Stimulated activated CD8-positive, alpha-beta memory T cell treated with anti-CD3 and anti-CD28 coated beads, Interleukin-4, amount 100 ng/mL, for 24 hours (primary cell): ENCODE data around the gene C1QTNF6.
A peak's percentile ranks its signal among the peaks of the same experiment; 100 is the strongest.

Experiments
- DNase-seq: peaks from one replicate; pipeline ENCODE4 v3.0.0-alpha.2; 2020; ENCODE audit warnings: low read depth

C1QTNF6 gene

DNA sequence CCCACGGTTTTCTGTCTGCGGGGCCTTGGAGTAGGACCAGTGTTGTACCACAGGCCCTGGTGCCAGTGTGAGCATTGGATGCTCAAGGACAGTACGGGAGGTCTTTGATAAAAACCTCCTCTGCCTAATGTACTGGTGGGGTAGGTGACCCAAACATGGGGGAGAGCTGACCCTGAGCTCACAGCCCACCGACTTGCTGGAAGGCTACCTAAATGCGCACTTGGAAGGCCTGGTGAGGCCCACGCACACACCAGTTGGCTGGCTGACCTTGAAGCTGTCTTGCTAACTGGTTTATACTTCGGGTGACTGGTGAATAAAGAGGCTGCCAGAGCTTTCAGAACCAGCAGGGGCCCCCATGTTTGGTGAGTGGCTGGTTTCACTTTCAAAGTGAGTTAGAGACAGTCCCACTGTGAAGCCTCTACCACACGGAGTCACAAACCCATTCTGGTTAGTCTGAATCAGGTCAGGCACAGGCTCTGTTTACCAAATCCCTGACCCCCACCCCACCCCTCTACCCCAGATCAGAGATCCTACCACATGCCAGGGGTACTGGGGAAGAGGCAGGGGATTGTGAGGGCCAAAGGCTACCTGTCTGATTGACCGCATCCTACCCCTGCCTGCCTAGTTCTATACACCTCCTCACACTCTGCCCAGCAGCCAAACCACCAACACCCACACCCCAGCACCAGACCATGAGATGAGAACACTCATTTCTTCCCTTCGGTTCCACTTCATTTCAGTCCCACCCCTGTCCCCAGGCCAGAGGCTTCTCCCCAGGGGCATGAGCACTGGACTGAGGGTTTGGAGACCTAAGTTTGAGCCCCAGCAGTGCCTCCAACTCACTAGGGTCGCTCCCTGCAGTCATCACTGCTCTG is 25.6 kb downstream of the C1QTNF6 start:
- DNase-seq: peak; percentile 68

DNA sequence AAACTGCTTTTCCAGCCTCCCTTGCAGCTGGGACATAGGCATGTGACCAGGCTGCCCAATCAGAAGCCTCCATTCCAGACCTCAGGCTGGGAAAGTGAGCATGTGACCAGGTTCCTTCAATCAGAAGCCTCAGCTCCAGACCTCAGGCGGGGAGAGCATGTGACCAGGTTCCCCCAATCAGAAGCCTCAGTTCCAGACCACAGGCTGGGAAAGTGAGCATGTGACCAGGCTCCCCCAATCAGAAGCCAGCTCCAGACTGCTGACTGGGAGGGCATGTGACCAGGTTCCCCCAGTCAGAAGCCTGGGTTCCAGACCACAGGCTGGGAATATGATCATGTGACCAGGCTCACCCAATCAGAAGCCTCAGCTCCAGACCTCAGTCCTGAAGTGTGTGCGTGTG is 26.6 kb downstream of the C1QTNF6 start:
- DNase-seq: no peak

DNA sequence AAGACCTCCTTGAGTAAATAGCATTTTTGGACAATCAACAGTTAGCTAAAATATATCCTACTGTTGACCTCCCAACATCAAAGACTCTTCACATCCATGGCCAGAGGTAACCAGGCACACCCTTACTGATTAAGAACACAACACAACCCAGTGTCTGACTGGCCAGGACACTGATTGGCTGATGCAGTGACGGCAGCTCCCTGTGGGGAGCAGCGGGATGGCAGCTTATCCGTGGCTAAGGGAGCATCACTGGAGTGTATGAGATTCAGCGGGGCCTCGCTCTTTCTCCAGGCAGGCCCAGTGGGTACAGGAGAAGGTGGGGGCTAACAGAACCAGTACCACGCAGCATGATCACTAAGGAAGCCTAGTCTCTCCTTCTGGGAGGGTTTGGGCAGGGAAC is 28.0 kb downstream of the C1QTNF6 start:
- no peak for DNase-seq

DNA sequence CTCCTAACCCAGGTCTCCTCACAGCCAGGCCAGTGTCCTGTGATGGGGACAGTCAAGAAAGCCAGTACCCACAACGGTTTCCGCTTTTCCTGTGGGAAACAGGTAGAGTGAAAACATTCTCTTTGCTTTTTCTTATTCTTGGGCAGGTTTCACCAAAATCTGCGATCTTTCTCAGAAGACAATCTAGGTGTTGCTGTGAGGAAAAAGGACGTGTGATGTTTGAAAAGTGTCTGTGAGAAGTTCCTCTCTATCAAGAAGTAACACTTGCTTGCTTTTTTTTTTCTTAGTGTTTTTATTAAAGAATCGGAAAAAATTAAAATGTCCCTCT is 29.1 kb downstream of the C1QTNF6 start:
- no peak for DNase-seq

DNA sequence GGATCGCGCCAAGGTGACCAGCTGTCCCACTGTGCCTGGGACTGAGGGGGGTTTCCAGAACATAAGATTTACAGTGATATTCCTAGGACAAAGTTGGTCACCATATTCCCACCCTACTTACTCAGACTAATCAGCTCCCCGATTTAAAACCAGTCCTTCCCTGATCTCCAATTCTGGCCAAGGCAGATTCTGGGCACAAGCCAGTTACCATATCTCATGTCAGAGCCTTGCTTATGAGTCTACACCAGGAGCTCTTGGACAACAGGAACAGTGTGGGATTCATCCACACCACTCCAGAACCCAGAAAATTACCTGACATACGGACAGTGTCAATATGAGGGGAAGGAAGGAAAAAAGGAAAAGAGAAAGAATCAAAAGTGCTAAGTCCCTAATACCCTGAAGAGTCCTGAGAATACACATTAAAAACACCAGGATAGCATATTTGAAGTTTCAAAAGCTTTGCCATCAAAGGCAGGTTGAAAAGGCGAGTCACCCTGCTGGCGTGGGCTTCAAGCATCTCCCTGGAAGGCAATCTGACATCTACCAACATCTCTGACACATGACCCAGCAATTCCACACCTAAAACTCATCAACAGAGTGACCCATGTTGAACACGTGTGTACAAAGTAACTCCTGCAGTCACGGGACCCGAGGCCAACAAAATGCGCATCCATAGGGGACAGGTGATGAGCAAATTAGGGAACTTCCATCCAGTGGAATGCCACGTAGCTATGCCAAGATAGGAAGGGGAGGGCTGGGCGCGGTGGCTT is 30.3 kb downstream of the C1QTNF6 start:
- DNase-seq: no peak

DNA sequence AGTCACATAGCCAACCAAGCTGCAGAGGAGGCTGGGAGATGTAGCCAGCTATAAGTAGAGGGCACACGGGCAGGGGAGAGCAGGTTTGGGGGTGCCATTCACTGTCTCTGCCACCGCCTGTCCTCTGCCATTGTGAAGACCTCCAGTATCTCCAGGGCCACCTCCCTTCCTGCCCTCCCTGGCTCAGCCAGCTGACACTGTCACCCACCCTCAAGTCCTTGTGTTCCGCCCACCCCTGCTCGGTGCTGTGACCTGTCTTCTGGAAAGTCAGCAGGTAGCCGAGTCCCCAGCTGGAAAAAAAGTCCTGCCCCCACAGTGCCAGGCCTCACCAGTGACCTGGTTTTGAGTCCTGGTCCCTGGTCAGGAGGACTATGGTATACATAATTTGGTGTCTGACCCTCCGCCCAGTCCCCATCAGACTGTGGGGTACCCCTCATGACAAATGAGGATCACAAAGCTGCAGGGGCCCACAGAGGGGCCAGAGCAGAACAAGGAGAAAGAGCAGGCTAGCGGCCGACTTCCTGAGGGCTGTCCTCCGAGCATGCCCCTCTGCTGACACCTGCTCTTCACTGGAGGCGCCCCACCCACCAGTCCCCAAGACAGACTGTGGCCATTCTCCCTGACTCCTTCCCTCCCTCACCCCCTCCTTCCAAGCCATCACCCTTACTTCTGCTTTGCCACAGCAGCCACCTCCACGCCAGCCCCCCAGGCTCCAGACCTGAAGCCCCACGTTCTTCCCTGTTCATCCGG is 31.2 kb downstream of the C1QTNF6 start:
- DNase-seq: no peak

DNA sequence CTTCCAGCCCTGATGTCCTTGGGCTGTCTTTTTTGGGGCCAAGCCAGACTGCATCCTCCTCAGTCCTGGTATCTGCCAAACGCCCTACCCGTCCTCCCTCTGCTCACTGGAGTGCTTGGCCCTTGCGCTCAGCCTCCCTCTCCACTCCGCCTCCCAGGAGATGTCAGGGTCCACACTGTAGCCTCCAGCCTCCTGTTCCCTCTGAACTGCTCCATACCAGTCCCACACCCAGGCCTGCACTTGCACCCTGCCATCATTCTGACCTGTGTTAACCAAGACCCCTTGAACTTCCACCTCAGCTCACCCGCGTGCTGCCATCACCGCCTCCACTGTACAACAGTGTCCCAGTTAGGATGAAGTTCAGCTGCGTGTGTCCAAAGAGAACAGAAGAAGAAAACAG is 32.1 kb downstream of the C1QTNF6 start:
- DNase-seq: no peak

DNA sequence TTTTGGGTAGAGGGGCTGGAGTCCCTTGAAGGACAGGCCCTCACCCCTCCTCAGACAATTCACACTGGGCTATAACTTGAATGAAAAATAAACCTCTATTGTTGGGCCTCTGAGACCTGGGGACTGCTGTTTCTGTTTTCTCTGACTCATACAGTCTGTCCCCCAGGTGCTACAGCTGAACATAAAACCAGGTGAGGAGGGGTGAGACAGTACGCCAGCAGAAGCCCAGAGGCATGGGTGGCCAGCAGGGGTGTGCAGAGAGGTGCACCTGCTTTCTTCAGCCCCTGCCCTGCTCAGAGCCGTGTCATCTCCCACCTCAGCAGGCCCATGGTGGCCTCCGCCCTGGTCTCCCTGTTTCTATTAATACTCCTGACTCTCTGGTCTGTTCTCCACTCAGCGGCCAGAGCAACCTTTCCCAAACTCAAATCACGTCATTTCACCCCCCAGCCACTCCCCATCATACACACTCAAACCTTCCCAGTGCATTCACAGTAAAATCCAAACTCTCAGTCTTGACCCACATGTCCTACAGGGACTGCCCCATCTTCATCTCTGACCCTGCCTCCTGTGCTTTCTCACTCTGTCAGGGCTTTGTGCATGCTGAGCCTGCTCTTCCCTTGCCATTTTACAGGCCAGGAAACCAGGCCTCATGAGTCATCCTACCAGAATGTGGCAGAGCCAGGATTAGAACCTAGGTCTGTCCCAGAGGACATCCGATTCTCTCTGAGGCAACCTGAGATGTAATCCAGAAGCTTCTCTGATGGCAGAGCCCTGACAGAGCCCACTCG is 32.9 kb downstream of the C1QTNF6 start:
- no peak for DNase-seq

DNA sequence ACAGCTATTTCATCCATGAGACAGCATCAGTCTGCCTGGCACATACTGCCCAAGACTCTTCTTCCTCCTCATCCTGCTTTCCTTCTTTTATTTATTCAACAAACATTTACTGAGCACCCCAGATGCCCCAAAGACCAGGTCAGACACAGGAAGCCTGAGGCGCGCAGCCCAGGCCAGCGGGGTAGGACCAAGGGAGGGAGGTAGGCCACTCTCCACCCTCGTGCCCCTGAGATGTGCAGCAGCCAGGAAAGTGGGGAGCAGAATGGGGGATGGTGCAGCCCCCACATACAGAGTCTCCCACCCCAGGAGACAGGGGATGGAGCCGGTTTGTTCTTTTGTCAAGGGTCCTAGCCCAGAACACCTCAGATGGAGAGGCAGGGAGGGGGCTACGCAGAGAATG is 34.1 kb downstream of the C1QTNF6 start:
- no peak for DNase-seq

DNA sequence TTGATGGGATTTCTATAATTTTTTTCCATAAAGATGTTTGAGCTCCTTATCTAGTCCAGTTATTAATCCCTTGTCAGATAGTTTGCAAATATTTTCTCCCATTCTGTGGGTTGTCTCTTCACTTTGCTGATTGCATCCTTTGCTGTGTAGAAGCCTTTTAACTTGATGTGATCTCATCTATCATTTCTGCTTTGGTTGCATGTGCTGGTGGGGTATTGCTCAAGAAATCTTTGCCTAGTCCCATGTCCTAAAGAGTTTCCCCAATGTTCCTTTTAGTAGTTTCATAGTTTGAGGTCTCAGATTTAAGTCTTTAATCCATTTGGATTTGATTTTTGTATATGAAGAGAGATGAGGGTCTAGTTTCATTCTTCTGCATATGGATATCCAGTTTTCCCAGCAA is 36.6 kb downstream of the C1QTNF6 start:
- DNase-seq: no peak

DNA sequence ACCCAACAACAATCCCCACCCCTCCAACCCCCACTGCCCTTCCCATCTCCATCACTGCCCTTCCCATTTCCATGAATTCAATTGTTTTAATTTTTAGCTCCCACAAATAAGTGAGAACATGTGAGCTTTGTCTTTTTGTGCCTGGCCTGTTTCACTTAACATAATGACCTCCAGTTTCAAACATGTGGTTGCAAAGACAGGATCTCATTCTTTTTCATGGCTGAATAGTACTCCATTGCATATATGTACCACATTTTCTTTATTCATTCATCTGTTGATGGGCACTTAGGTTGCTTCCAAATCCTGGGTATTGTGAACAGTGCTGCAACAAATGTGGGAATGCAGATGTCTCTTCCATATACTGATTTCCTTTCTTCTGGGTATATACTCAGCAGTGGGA is 37.3 kb downstream of the C1QTNF6 start:
- DNase-seq: no peak

DNA sequence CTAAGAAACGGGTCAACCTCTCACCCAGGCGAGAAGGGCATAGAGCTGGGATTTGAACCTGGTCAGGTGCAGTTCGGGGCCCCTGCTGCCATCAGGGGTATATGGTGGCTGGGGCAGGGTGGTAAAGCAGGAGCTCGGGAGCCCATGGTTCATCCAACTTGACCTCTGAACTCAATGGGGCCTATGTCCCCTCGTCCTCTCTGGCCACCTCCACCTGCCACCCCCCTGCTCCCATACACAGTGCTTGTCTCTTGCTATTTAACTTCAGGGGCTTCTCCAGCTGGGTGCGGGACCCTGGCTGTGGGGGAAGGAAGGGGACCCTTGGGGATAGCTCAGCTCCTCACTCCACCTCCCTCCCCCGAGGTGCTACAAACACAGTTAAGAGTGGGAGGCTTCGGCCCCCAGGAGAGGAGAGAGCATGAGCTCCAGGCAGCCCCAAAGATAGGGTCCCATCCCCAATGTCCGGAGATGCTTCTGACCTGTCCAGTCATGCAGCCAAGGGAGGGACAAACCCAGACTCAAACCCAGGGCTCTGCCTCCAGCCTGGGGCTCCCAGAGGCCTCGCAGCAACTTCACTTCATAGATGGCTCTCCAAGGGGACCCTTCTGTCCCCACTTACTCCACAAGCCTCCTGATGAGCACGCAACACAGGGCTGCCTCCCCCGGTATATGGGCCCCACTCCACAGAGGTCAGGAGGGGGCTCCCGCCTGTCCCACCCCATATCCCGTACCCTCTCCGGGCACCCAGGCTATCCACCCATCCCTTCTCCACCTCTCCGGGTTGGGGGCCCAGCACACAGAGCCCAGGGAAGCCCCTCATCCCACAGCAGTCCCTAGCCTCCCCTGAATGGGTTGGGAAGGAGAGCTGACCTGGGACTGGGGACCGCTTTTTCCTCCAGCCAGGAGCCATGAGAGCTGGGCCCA is 39.0 kb downstream of the C1QTNF6 start:
- DNase-seq: no peak

DNA sequence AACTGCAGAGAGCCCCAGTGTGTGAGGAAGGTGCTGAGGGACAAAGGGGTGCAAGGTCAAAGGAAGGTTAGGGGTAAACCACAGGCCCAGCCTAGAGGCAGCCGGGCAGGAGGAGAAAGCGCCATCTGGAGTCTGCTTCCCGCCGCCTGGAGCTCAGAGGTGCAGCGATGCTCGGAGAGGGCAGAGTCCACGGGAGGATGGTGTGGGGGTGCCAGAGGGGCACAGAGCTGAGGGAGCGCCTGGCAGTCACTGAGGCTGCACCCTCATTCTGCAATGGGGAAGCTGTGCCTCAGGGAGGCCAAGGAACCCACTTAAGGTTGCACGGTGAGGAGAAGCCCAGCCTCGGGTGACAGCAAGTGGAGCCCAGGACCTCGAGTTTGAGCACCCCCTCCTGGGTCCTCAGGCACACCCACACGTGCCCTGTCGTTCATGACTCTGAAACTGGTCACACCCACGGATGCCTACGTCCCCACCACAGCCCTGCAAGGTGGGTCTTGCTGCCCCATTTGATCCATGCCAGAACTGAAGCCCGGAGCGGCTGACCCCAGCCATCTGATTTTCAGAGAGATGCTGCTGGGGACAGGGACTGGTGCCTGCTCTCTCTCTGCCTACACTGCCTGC is 39.9 kb downstream of the C1QTNF6 start:
- DNase-seq: peak; percentile 35

DNA sequence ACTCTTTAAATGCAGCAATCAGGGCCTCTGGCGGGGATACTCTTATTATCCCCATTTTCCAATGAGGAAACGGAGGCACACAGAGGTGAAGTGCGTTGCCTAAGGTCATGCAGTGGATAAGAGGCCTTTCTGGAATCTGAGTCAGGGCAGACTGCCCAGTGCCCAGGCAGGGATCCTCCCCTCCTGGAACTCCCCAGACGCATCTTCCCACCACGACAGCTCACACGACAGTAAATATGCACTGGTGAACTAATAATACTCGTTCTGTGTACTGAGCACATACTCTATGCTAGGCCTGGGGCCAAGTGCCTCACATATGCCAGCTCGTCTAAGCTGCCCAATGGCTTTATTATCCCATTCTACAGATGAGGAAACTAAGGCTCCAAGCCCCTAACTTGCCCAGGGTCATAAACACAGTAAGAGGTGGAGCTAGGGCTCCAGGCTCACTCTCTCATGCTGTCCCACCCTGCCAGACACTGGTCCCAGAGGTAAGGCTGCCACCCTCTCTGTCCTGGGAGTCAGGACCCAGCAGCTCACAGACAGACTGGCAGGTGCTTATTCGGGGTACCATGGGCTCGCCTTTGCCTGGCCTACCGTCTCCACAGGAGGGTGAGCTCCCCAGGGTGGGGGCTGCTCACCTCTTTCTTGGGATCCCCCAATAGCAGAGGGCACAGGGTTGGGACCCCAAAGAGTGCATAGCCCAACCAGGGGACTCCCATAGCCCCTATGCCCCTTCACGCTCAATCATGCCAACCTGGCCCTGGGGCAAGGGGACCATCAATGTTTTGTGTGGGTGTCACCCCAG is 40.7 kb downstream of the C1QTNF6 start:
- DNase-seq: no peak

DNA sequence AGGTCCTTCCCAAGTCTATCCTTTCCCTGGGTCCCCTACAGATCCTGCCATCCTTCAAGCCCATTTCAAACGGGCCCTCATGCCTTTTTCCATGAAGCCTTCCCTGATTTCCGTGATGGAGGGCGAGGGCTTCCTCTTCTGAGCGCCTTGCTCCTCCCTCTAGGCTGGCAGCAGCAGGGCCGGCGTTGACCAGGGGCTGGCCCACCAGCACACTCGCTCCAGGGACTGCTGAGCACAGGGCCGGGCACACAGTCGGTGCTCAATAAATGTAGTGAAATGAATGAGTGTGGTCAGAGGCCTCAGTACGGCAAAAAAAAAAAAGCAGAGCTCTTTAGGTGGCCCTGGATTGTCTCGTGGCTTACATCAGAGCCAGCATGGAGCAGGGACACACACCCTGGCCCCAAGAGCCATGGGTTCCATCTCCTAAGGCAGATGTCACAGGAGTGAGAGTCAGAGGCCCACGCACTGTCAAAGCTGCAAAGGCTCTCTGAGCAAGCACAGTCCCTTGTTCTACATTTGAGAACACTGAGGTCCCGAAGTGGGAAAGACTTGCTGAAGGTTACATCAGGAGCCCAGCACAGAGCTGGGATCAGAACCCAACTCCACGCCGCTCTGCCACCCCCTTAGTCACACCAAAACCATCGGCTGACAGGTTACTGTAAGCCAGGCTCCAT is 41.4 kb downstream of the C1QTNF6 start:
- DNase-seq: no peak

DNA sequence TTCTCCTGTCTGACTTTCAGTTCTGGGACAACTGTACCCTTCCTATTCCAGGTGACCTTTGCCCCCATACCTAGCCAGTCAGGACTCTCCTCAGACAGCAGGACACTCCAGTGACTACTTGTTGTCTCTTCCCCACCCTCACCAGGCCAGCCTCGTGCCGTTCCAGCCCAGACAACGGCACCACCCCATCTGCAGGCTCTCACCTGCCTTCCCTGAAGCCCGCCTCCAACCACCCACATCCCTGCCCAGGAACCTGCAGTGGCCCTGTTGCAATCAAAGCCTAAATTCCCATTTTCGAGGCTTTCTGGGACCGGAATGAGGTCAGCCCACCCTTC is 42.0 kb downstream of the C1QTNF6 start:
- no peak for DNase-seq

DNA sequence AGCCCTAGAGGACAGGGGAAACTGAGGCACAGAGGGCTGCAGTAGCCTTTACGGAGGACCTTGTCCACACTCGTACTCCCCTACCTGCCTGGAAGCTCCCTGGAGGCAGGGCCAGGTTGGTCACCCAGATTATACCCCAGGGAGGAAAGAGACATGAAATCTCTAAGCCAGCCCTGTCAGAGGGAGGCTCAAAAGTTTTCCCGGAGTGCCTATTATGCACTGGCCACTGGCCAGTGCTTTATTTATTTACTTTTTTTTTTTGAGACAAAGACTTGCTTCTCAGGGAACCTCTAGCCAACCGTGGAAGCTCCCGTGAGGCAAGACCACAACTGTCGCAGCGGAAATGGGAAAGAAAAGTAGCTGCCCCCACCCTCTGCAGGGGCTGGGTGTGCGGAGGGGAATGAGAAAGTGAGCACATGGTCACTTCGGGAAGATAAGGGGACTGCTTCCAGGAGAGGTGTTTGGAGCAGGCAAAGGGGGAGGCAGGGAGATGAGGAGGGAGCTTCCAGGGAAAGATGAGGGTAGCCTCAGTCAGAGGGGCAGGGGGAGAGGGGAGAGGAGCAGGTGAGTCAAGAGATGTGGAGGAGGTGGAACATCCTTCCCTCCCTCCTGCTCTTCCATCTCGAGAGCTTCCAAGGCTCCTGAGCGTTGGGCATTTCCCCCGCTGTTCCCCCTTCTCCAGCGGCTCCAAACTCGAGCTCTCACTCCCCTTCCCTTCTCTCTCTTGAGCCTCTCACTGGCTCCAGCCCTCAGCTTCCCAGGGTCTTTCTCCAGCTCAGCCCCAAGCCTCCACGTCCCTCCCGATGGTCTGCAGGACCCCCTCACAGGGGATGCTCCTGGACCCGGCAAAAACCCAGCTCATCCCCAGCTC is 42.6 kb downstream of the C1QTNF6 start:
- no peak for DNase-seq

DNA sequence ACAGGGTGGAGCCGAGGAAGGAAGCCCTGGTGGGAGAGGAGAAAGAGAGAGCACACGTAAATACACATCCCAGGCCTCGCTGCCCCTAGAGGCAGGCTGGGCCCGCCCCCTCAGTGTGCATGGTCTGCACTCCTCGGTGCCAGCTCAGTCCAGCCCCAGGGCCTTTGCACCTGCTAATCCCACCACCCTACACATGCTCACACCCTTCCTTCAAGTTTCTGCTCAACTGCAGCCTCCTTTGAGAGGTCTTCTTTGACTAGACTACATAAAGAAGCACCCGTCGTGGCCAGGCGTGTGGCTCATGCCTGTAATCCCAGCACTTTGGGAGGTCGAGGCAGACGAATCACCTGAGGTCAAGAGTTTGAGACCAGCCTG is 43.9 kb downstream of the C1QTNF6 start:
- DNase-seq: no peak
